GM18505 (cell line): ENCODE data around the gene SCARB1.

Source experiments
- ATAC-seq: cut with Tn5 transposase; IDR thresholded peaks from one replicate; pipeline ENCODE4 v1.9.1; 2021; ENCODE audit not compliant: unreplicated experiment
- POLR2A ChIP-seq: IDR thresholded peaks from 4 replicates; pipeline ENCODE4 v1.6.1; 2011; ENCODE audit warnings: borderline replicate concordance; ENCODE audit not compliant: insufficient read depth, insufficient read length; ENCODE audit errors: extremely low read depth

Gene SCARB1

DNA sequence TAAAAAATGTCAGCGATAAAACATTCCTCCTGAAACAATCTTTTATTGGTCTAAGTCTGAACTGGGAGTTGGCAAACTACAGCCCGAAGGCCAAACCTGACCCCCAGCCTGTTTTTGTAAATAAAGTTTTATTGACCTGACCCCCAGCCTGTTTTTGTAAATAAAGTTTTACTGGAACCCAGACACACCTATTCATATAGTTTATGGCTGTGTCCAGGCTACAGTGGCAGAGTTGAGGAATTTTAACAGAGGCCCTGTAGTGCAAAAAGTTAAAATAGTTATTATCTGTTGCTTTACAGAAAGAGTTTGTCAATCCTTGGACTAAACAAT lies 12.1 kb upstream of the SCARB1 start:
- no peak for TF ChIP-seq POLR2A
- ATAC-seq = no peak

DNA sequence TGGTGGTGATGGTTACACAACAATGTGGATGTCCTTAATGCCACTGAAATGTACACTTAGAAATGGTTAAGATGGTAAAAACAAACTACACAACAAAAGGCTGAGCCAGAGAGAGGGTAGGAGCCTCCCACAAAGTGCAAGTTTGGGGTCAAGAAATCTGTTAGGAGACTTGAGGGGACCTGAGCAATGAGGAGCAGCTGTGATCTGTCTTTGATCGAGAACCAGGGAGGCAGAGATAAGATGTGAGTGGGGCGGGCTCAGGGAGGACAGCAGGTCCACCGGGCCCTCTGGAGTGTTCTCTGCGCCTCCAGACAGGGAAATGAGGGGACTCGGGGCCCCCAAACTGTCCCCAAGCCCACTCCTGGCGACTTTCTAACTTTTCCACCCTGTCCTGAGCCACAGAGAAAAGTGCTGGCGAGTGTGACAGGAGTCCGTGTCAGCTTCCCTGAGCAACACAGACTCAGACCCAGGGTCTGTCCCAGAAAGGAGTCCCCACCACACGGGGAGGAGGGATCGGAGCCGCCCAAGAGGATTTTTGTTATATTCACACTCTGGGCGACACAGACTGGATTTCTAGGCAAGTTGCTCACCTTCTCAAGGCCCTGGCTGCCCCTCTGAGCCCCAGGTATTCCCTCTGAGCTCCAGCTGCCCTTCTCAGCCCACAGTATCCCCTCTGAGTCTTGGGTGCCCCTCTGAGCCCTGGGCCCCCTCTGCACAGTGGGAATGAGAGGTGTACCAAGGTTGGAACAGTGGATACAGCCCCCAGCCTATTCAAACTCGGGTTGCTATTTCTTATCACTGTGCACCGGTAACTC lies 11.5 kb upstream of the SCARB1 start:
- ATAC-seq = no peak

DNA sequence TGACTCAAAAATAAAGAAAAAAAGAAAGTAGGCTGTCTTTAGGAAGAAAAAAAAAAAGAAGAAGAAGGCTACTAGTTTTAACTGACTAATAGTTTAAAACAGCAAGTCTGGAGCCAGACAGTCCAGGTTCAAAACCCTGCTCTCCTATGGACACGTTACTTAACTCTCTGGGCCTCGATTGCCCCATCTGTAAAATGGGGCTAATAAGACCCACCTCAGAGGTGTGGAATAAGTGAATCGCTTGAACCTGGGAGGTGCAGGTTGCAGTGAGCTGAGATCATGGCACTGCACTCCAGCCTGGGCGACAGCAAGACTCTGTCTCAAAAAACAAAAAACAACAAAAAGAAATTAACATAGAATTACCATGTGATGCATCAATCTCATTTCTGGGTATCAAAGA lies 10.5 kb upstream of the SCARB1 start:
- ATAC-seq = no peak
- TF ChIP-seq POLR2A = no peak

More for the DNA sequence above, 11.5 kb upstream of the SCARB1 start:
- no peak for TF ChIP-seq POLR2A

DNA sequence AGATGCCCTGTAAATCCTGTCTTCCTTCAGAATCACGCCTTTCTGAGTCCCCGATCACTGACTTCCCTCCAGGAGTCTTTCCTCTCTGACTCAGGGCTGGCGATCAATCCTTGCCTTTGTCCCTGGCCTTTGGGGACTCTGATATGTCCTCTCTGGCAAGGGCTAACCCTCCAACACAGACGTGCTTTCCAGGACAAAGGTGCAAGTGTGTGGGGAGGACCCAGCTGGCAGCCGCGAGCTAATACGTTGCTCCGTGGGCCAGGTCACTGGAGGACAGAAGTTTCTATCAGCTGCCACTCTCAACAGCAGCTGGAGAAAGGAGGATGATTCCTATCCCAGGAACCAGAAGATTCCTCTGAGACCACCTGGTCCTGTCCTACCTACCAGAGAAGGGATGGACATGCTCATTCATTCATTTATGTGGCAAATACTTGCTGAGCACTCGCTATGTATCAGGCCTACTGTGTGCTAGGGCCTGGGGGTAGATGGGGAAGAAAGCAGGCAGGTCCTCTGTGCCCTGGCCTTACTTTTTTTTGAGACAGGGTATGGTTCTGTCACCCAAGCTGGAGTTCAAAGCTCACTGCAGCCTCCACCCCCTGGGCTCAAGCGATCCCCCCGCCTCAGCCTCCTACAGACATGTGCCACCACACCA lies 8.5 kb upstream of the SCARB1 start:
- no peak for ATAC-seq

DNA sequence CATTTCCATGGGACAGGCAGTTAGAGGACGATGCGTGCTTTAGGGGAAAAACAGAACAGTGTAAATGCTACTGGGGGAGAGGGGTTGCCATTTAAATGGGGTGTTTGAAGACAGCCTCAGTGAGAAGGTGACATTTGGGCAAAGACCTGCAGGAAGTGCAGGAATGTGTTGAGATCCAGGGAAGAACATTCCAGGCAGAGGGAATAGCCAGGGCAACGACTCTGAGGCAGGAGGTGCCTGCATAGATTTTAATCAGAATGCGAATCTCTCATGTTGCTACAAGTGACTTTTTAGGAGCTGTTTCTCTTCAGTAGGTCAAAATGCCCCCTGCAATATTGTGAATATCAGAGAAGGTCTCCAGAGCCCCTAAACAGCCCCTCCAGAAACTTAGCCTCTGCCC lies 7.6 kb upstream of the SCARB1 start:
- ATAC-seq = no peak
- no peak for TF ChIP-seq POLR2A

More for the DNA sequence above, 8.5 kb upstream of the SCARB1 start:
- no peak for TF ChIP-seq POLR2A

DNA sequence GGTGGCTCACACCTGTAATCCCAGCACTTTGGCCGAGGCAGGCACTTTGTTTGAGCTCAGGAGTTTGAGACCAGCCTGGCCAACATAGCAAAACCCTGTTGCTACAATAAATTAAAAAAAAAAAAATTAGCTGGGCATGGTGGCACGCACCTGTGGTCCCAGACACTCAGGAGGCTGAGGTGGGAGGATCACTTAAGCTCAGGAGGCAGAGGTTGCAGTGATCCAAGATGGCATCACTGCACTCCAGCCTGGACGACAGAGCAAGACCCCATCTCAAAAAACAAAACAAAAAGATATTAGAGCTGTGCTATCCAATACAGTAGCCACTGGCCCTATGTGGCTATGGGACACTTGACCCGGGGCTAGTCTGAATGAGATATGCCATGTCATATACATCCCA lies 6.9 kb upstream of the SCARB1 start:
- TF ChIP-seq POLR2A = no peak
- ATAC-seq = no peak

DNA sequence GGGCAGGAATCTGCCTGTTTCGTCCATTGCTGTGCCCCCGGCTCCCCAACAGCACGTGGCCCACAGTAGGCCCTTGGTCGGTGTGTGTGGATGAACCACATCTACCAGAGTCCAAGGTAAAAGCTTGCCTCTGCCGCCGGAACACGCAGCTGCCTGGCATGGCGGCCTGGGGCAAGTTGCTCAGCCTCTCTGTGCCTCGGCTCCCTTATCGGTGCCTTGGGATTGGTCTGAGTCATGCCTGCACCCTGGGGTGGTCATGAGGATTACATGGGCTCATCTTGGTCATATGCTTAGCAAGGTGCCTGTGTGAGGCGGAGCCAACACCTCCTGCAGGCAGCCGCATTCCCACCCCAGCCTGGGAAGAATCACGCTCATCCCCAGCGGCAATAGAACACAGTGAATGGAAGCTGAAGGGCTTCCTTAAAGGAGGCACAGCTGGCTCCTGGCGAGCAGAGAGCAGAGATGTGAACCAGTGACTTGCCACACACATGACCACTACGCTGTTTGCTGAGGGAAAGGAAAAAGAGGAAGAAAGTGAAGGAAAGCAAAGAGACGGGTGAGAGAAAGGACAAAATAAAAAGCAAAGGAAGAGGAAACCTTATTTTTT lies 5.5 kb upstream of the SCARB1 start:
- ATAC-seq = peak; percentile 44
- no peak for TF ChIP-seq POLR2A

DNA sequence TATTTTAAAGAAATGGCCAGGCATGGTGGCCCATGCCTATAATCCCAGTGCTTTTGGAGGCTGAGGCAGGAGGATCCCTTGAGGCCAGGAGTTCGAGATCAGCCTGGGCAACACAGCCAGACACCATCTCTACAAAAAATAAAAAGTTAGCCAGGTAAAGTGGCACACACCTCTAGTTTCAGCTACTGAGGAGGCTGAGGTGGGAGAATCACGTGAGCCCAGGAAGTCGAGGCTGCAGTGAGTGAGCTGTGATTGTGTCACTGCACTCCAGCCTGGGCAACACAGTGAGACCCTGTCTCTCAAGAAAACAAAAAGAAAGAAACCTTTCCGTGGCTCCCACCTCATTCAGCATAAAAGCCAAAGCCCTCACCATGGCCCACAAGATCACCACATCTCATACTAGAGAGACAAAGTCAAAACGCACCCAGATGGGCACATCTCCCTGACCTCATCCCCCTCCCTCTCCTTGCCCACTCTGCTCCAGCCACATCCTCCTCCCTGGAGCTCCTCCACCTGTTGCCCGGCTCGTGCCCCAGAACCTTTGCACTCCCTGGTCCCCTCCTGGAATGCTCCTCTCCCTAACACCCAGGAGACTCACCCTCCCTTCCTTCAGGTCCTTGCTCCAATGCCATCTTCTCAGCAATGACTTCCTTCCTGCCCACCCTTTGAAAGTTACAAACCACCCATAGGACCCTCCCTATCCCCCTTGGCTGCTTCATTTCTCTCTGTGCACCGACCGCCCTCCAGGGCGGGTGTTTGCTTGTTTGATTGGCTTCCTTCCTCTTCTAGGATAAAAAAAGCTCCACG lies 4.8 kb upstream of the SCARB1 start:
- no peak for ATAC-seq
- TF ChIP-seq POLR2A = no peak

DNA sequence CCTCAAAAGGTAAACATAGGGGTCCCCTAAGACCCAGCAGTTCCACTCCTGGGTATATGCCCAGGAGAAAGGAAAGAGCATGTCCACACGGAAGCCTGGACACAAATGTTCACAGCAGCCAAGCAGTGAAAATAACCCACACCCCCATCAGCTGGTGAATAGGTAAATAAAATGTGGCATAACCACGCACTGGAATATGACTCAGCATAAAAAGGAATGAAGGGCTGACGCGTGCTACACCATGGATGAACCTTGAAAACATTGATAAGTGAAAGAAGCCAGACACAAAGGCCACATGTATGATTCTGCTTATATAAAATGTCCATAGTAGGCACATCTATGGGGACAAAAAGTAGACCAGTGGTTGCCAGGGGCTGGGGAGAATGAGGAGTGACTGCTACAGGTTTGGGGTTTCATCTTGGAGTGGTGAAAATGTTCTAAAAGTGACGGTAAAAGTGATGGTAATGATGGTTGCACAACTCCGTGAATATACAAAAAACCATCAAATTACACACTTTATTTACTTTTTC lies 3.8 kb upstream of the SCARB1 start:
- no peak for TF ChIP-seq POLR2A
- no peak for ATAC-seq

DNA sequence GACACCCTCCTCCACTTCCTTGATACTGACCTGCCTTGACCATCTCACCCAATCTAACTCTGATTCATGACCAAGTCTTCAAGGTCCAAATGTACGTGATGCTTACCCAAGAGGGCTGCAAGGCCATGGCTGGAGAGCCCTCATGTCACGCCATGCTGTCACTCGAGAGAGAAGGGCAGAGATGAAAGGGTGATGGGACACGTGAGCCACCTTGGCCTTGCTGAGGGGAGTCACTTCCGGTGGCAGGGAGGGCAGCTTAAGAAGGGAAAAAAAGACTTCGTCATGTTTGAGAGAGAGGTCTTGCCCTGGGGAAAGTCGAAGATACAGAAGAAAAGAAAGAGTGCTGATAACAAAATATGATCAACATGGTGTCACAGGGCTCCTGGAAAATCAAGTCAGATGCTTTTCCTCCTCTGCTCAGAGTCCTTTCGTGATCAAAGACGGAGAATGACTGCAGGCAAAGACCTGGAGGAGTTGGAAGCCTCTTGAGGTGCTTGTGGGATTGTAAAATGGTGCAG lies 3.3 kb upstream of the SCARB1 start:
- TF ChIP-seq POLR2A = no peak

DNA sequence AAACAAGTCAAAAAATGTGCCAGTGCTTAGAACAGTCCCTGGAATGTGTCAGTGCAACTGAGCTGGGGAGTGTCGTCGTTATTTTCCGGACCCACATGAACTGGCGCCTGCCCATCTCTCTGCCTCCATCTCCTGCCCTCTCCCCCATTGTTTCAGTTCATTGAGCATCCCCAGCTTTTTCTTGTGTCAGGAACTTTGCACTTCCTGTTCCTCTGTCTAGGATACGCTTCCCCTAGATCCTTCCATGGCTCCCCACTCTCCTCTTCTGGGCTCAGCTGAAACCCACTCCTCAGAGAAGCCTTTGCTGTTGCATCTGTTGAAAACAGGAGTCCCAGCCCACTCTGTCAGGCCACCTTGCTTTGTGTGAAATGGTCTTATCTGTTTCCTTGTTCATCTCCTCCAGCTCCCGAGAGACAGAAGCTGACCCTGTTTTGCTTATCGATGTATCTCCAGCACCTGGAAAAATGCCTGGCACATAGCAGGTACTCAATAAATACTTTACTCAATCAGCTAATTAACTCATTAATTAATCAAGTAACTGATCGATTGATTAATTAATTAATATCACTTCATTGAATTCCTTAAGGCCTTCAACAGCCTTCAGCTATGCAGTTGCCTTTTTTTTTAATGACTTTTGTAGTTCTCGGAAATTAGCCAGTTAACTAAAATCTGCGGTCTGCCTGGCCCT lies 2.7 kb upstream of the SCARB1 start:
- no peak for TF ChIP-seq POLR2A
- ATAC-seq = no peak

More for the DNA sequence above, 3.3 kb upstream of the SCARB1 start:
- ATAC-seq = no peak

DNA sequence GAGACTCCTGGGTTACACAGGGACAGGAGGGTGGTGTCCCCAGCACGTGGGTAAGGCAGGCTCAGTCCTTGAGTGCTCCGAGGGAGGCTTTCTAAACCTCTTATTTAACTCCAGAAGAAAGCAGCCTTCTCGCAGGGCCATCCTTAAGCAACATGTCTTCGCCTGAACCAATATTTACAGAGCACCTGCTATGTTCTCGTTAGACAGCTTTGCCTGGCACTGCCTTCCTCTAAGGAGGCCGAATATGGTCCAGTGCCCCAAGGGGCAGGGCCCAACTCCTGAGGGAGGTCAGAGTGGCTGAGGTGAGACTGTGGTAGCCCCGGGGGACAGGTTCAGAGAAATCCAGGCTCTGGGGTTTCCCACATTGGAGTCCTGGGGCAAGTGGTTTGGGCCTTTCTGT lies 2.1 kb upstream of the SCARB1 start:
- ATAC-seq = no peak
- TF ChIP-seq POLR2A = no peak

DNA sequence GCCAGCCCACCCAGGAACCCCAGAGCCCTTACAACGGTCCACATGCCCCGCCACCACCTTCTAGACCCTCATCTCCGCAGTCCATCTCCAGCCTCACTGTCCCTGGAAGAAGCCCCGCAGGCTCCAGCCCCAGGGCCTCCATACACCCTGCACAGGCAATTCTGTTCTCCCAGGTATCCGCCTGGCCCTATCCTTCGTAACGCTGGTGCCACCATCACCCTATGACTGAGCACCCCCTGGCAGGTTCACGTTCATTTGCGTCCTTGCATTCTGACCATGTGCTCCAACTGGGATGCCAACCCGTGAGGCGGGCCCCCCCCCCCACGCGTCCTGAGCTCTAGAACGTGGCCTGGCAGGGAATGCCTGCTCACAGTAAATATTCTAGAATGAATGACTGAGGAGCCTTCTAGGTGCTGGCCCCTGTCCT lies 675 bp upstream of the SCARB1 start:
- ATAC-seq = no peak
- TF ChIP-seq POLR2A = no peak

DNA sequence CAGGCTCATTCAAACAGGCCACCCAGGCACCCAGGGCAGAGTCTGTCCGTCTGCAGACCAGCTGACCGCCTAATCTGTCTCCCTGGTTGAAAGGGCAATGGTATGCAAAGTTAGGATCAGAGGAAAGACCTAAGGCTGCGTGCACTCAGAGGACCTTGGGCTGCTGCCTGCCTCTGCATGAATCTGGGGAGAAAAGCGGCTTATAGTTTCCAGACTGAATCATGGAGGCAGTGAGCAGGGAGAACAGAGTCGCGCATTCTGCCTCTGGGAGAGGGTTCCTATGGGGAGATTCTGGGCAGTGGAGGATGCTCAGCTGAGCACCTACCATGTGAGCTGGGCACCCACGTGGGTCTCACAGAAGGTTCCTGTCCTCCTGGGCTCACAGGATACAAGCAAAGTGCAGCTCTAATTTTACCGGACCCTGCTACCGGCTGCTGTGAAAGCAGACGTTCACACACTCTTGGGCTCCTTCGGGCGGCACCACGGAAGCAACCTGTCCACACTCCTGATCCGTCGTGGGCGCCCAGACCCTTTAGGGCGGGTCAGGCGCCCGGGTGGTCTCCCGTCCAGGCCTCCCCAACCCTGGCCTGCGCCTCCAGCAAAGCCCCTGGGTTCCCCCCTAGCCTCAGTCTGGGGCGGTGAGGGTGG lies 772 bp downstream of the SCARB1 start:
- peak; percentile 18 for TF ChIP-seq POLR2A
- ATAC-seq = peak; percentile 18
